GM10248 (cell line): ENCODE data around the gene CDK5RAP3.

ENCODE experiments used
- CTCF ChIA-PET: fragments of 300-600 bp; sonication (Branson Sonifier 250); formaldehyde crosslinking; extraction: SDS; loops from one replicate; lab custom pipeline; 2021; ENCODE audit warnings: antibody characterized with exemption; lab: Yijun Ruan, JAX
- POLR2A ChIA-PET: fragments of 350-650 bp; sonication (Branson Sonifier 250); formaldehyde crosslinking; extraction: SDS; loops from one replicate; lab custom pipeline; 2020; ENCODE audit warnings: antibody characterized with exemption; lab: Yijun Ruan, JAX
- DNase-seq: peaks from one replicate; pipeline ENCODE4 v3.0.0; 2012; ENCODE audit errors: extremely low spot score
- CTCF ChIP-seq: IDR thresholded peaks from 2 replicates; pipeline ENCODE4 v1.5.1; 2012; ENCODE audit warnings: mild to moderate bottlenecking, low read depth; ENCODE audit errors: extremely low read depth, missing control alignments, control extremely low read depth

The CDK5RAP3 gene

GRCh38 chr17:48023400-48024148, 52.7 kb downstream of the CDK5RAP3 start:
- POLR2A ChIA-PET: no interaction called here
- CTCF ChIA-PET: no interaction called here
- DNase-seq: no peak

DNA sequence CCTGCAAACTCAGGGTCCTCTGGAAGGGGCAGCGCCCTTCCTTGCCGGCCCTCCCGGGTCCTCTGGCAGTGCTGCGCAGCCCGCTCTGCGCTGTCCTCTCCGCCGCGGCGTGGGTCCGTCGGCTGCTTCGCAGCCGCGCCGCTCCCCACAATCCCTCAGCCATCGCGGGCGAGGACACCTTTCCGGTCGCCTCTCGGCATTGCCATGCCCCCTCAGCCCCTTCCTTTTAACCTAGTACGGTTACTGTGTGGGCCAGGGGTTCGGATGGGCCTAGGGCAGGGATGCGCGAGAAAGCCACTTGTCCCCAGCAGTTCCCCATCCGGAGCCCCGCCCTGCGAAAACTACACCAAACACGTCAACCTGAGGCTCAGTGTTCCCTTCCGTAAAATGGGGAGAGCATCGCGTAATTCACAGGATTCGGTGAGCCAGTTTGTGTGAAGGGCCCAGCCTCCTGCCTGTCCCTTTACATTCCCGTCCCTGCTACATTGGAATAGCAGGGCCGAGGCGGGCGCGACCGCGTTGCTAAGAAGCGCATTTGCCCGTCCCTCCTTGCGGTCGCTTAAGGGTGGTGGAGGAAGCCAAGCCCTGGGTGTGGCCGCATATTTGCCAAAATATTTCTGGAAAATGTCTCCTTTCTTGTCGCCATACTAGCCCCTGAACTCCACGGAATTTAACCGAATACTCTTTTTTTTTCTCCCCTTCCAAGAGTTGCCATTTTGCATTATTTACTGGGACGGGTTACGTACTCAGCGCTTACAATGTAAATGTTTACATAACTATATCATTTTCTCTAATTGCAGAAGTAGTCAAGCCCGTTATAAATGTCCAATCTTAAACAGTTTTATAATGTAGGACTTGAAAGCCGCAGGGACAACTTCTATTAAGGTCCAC, 53.5 kb downstream of the CDK5RAP3 start:
- DNase-seq: no peak
- TF ChIP-seq CTCF: no peak
- CTCF ChIA-PET: interaction anchor here (0.9 to 7.4 kb wide), 28 partner anchors 10 to 588 kb away, joined by 3 to 195 read pairs (median 7); partner anchors contain the start of genes CDK5RAP3, NFE2L1 and SNX11
- POLR2A ChIA-PET: no interaction called here

More at GRCh38 chr17:48023400-48024148, 52.7 kb downstream of the CDK5RAP3 start:
- peak; percentile 10 for TF ChIP-seq CTCF

DNA sequence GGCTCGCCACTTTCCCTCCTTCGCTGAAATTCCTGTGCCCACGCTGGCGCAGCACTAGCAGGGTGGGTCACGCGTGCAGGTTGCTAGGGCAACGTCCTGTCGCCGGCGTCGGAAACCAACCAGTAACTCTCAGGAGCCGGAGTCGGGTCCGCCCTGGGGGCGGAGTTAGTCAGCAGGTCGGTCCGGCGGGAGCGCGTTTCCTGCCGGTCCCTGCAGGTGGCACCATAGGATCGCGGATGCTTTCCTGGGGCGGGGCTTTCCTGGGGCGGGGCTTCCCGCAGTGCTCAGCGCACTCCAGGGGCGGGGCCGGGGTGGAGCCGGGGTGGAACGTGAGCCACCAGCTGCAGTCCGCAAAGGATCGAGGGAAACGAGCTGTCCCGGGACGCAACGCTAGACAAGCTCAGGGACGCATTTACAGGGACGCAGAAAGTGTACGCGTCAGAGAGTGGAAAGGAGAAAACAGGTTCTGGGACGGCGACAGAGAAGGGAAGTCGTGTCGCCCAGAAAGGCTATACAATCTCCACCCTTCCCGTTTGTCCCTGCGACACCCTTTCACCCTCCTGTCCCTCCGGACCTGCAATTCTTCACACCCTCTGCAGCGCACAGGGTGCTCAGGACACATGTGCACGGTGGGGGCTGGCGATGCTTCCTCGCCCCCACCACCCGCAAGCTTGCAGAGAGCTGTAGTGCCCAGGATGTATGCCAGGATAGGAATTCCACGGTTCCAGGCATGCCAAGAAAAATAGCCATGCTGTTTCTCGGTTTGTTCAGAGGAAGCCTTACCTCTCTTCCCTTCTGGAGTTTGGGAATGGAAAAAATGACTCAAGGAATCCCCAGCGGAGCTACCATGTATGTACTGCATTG, 54.4 kb downstream of the CDK5RAP3 start:
- DNase-seq: peak; percentile 96
- POLR2A ChIA-PET: no interaction called here
- peak; percentile 84 for TF ChIP-seq CTCF
- CTCF ChIA-PET: interaction anchor here (0.6 to 7.4 kb wide), 53 partner anchors 10 to 854 kb away, joined by 3 to 195 read pairs (median 4); partner anchors contain the start of genes CBX1, CDK5RAP3, HOXB5 and HOXB8

DNA sequence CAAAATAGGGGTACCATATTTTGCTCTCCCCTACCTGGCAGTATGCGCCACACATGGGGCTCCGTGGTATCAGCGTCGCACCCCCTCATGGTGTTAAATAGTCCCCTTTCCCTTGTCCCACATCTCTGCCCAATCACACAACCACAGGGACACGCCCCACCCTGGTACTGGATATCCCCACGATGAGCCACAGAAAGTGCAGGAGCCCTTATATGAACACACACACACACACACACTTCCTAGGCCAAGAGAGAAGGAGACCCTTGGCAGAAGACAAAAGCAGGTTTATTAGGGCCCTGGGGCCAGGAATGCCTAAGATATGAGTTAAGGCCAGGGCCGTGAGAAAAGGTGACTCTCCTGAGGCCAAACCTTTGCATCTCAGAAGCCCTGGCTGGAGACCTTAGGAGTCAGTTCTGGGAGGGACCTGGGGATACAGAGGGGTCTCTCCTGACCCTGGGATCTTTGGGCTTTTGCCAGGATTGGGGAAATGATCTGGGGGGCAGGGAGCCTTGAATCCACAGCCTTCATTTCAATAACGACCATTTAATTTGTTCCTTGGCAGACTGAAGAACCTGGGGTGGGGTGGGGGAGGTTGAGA, 55.1 kb downstream of the CDK5RAP3 start:
- ChIA-PET POLR2A (interaction anchor here (1.0 kb wide), 1 partner anchor 23 kb away, joined by 5 read pairs; the partner anchor contains the start of gene NFE2L1), CTCF (interaction anchor here (0.6 to 7.4 kb wide), 67 partner anchors 8 to 853 kb away, joined by 3 to 195 read pairs (median 4); partner anchors contain the start of genes CBX1, CDK5RAP3, HOXB5 and HOXB8)
- DNase-seq: no peak
- peak; percentile 12 for TF ChIP-seq CTCF

GRCh38 chr17:48026502-48027321, 55.8 kb downstream of the CDK5RAP3 start:
- ChIA-PET CTCF (interaction anchor here (0.6 to 7.4 kb wide), 50 partner anchors 9 to 852 kb away, joined by 3 to 195 read pairs (median 6); partner anchors contain the start of genes CDK5RAP3, HOXB5, HOXB8 and HOXB9), POLR2A (interaction anchor here (1.0 kb wide), 1 partner anchor 22 kb away, joined by 5 read pairs; the partner anchor contains the start of gene NFE2L1)
- DNase-seq: peak; percentile 85
- peak; percentile 94 for TF ChIP-seq CTCF
